Left ventricle myocardium inferior (tissue), 1 donor: ENCODE measurements around the gene LIMS2. TPM values are rescaled to one million over a fixed set of nuclear protein-coding genes. Genes with fewer than 3 reads are reported as not detected.

Experiments used
- DNase-seq: peaks from one replicate; pipeline ENCODE4 v3.0.0-alpha.2; 2020
- H3K27ac ChIP-seq: fragments of 200-600 bp; replicated peaks from 2 replicates; pipeline ENCODE4 v1.8.0; 2021
- H3K27me3 ChIP-seq: fragments of 200-600 bp; 2 replicates; pipeline ENCODE4 v1.8.0; 2021; ENCODE audit warnings: low read depth
- H3K36me3 ChIP-seq: fragments of 200-600 bp; 2 replicates; pipeline ENCODE4 v1.8.0; 2021
- H3K4me1 ChIP-seq: fragments of 200-600 bp; 2 replicates; pipeline ENCODE4 v1.8.0; 2021
- H3K4me3 ChIP-seq: fragments of 200-600 bp; 2 replicates; pipeline ENCODE4 v1.8.0; 2021; ENCODE audit warnings: mild to moderate bottlenecking, moderate library complexity
- H3K9me3 ChIP-seq: fragments of 200-600 bp; replicated peaks from 2 replicates; pipeline ENCODE4 v1.8.0; 2021
- intact Hi-C: fragments of 100-400 bp; cut with micrococcal nuclease; formaldehyde crosslinking; loops from one replicate; pipeline ENCODE4 v1.11.0; 2022
- total RNA-seq: library from RNA; stranded (reverse); fragmentation: NEBNext Ultra II Directional; extraction: Animal tissue kit (Norgen Biotek cat#: 25700); gene quantifications from one replicate; pipeline ENCODE4 v1.2.1, GENCODE V29; 2021
- TF ChIP-seq, protein P1 (sequence below): fragments of 200-600 bp; IDR thresholded peaks from 2 replicates; pipeline ENCODE4 v1.8.0; 2021; ENCODE audit warnings: antibody characterized with exemption, mild to moderate bottlenecking, borderline replicate concordance
- donor health status: DM: no; HTN: yes; CAD: no; lungs with severe emphysema.

LIMS2 gene
- total RNA-seq, 1 donor from 2014 or later: 173 TPM

DNA sequence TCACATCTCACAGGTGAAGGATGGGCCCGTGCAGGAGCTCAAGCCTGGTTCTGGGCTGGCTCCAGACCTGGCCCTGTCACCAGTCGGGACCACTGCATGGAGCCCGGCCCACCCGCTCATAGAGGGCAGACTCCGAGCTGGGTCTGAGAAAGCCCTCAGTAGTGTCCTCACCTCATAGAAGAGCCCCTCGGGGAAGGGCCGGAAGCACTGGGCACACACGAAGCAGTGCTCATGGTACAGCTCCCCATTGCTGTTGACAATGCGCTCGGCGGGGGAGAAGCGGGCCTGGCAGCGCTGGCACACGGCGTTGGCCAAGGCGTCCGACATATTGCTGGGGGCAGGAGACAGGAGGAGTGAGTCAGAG, 18.1 kb downstream of the LIMS2 start:
- H3K9me3 ChIP-seq: no peaks in the 10 kb centered on the region
- H3K27me3 ChIP-seq: no peaks in the 10 kb centered on the region
- H3K4me3 ChIP-seq: peak overlapping the region; percentile 36
- intact Hi-C loops: no loop called here
- peak; percentile 12 for DNase-seq
- TF ChIP-seq, protein P1, sequence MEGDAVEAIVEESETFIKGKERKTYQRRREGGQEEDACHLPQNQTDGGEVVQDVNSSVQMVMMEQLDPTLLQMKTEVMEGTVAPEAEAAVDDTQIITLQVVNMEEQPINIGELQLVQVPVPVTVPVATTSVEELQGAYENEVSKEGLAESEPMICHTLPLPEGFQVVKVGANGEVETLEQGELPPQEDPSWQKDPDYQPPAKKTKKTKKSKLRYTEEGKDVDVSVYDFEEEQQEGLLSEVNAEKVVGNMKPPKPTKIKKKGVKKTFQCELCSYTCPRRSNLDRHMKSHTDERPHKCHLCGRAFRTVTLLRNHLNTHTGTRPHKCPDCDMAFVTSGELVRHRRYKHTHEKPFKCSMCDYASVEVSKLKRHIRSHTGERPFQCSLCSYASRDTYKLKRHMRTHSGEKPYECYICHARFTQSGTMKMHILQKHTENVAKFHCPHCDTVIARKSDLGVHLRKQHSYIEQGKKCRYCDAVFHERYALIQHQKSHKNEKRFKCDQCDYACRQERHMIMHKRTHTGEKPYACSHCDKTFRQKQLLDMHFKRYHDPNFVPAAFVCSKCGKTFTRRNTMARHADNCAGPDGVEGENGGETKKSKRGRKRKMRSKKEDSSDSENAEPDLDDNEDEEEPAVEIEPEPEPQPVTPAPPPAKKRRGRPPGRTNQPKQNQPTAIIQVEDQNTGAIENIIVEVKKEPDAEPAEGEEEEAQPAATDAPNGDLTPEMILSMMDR: no peak
- peaks cover 60% of the 10 kb centered on the region for H3K36me3 ChIP-seq
- peak overlapping the region; percentile 99 for H3K27ac ChIP-seq
- H3K4me1 ChIP-seq: peaks cover 100% of the 10 kb centered on the region

DNA sequence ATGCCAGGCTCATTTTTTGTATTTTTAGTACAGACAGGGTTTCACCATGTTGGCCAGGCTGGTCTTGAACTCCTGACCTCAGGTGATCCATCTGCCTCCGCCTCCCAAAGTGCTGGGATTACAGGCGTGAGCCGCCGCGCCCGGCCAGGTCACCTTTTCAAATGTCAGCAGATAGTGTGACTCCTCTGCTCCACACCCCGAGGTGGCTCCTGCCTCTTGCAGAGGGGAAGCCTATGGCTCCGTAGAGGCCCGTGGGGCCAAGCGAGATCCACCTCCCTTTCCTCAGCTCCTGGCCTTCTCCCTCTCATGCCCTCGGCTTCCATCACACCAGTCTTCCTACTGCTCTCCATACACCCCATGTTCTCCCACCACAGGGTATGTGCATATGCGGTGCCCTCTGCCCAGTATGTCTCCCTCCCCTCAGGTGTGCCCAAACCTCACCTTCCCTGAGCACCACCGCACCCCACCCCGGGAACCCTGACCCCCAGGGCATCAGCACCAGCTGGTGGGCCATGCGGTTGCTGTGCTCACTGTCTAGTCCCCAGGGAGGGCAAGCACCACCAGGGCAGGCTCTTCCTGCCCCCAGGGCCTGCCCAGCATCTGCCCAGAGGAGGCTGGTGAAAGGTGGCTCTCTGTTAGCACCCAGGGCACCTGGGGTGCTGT, 18.6 kb downstream of the LIMS2 start:
- intact Hi-C loops: no loop called here
- DNase-seq: peak; percentile 21
- Histone ChIP-seq H3K27ac (peak overlapping the region; percentile 99), H3K4me1 (peaks cover 100% of the 10 kb centered on the region), H3K36me3 (peaks cover 60% of the 10 kb centered on the region), H3K9me3 (no peaks in the 10 kb centered on the region), H3K4me3 (peak overlapping the region; percentile 36), H3K27me3 (no peaks in the 10 kb centered on the region)
- TF ChIP-seq, protein P1: no peak

DNA sequence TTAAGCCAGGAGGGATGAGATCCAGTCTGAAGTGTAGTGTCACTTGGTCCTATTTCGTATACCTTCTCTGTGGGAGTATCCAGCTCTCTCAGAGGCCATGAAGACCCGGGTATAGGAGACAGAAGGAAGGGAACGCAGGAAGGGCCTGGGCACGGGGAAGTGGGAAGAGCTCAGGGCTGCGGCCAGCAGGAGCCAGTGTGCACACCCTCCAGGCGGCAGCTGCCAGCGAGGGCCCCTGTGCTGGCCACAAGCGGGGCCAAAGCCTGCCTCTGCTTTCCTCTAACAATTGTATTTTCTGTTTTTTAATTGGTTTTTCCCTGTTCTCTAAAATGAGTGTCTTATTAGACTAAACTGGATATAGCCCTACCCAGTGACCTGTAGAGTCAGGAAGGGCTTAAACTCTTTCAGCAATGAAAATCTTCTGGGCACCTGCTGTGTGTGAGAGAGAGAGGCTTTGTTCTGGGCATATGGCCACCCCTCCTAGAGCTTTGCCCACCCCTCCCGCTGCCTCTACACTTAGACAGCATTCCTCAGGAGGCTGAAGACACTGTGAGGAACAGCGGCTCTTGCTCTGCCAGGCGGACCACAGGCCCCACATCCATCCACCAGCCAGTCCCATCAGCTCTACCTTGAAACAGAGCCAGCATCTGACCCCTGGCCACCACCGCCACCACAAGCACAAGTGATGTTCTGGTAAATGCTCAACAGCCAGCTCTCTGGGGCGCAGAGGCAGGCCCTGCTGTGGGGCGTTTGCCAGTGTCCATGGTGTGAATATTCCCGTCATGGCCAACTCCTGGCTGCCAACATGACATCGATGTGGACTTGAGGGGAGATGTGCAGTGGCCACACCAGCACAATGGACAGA, 19.9 kb downstream of the LIMS2 start:
- Histone ChIP-seq H3K4me1 (peaks cover 100% of the 10 kb centered on the region), H3K36me3 (peaks cover 66% of the 10 kb centered on the region), H3K27ac (peak overlapping the region; percentile 99), H3K9me3 (no peaks in the 10 kb centered on the region), H3K27me3 (no peaks in the 10 kb centered on the region), H3K4me3 (peak overlapping the region; percentile 36)
- intact Hi-C loops: no loop called here
- TF ChIP-seq, protein P1: no peak
- DNase-seq: peak; percentile 72

DNA sequence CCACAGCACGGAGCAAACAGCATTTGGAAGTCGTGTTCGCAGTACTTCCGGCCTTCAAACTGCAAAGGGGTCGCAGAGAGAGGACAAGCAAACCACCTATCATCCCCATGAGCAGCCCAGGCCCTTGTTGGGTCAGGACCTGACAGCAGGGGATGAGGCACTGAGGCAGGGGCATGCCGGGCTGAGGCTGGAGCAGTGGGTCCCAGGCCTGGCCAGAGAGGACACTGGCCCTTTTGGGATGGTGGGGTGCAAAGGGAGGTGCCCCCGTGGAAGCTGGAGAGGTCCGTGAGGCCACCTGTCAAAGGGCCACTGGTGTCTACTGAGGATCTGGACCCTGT, 20.5 kb downstream of the LIMS2 start:
- intact Hi-C loops: no loop called here
- H3K4me1 ChIP-seq: peaks cover 100% of the 10 kb centered on the region
- DNase-seq: peak; percentile 12
- no peaks in the 10 kb centered on the region for H3K9me3 ChIP-seq
- H3K4me3 ChIP-seq: peak overlapping the region; percentile 12
- peaks cover 67% of the 10 kb centered on the region for H3K36me3 ChIP-seq
- H3K27me3 ChIP-seq: no peaks in the 10 kb centered on the region
- peak overlapping the region; percentile 99 for H3K27ac ChIP-seq
- TF ChIP-seq, protein P1: no peak

DNA sequence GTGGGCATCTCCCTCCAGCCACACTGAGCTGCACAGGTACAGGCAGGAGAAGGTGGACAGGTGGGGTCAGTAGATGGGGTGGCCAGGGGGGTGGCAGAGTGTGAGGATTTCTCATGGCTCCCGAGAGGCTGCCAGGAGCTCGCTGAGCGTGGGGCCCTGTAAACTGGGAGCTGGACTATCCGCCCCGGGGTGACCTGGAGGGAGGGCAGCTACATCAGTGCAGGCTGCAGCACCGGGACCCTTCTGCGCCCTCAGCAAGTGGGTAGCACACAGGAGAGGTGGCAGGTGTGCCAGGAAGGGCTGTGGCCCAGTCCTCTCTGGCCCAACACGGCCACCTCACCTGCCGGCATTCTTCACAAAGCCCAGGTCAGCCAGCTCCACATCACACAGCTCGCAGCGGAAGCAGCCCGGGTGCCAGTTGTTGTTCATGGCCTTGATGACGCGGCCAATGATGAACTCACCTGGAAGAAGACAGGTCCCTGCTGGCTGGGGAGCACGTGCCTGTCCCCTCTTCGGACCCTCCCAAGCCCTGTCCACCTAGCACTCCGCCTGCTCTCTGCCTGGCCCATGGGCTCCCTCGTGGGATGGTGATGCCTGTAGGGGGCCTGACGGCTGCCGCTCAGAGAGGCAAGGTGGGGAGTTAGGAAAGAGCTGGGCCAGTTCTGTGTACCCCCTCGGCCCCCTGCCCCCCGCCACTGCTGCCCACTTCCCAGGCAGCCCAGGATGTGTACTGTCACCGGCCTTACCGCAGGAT, 21.1 kb downstream of the LIMS2 start:
- TF ChIP-seq, protein P1: no peak
- H3K27ac ChIP-seq: peak overlapping the region; percentile 99
- no peaks in the 10 kb centered on the region for H3K9me3 ChIP-seq
- H3K27me3 ChIP-seq: no peaks in the 10 kb centered on the region
- no peak overlapping the region for H3K4me3 ChIP-seq
- intact Hi-C loops: no loop called here
- H3K36me3 ChIP-seq: peaks cover 67% of the 10 kb centered on the region
- no peak for DNase-seq
- peaks cover 100% of the 10 kb centered on the region for H3K4me1 ChIP-seq
